GM12873 (cell line): ENCODE measurements around the gene PRKCE.
A peak's percentile ranks its signal among the peaks of the same experiment; 100 is the strongest.

Experiments used
- TF ChIP-seq, protein P1 (sequence below): IDR thresholded peaks from 2 replicates; pipeline ENCODE4 v1.5.1; 2012; ENCODE audit warnings: low read depth, mild to moderate bottlenecking, moderate library complexity, low read length, control low read depth; ENCODE audit not compliant: insufficient read depth; ENCODE audit errors: missing control alignments

PRKCE gene

DNA sequence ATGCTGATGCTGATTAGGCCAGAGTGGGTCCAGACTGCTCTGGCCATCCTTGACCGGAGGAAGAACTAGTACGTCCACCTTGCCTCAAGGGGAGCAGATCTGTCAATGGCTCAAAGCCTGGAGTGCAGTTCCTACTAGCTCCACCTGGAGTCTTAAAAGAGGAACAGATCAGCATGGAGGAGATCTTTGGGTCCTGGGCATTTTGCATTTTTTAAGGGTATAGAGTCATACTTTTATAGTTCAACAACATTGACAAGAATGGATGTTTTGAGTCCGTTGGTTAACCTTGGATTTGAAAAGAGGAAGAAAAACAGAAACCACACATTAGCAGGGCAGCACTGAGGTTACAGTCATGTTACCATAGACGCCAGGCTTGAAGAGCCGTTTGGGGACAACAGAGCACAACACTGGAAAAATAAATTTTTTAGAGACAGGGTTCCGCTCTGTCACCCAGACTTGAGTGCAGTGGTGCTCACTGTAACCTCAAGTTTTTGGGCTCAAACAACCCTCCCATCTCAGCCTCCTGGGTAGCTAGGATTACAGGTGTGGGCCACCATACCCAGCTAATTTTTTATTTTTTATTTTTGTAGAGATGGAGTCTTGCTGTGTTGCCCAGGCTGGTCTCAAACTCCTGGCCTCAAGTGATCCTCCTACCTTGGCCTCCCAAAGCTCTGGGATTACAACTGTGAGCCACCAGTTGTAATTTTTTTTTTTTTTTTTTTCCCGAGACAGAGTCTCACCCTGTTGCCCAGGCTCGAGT is 78.5 kb downstream of the PRKCE start:
- TF ChIP-seq, protein P1, sequence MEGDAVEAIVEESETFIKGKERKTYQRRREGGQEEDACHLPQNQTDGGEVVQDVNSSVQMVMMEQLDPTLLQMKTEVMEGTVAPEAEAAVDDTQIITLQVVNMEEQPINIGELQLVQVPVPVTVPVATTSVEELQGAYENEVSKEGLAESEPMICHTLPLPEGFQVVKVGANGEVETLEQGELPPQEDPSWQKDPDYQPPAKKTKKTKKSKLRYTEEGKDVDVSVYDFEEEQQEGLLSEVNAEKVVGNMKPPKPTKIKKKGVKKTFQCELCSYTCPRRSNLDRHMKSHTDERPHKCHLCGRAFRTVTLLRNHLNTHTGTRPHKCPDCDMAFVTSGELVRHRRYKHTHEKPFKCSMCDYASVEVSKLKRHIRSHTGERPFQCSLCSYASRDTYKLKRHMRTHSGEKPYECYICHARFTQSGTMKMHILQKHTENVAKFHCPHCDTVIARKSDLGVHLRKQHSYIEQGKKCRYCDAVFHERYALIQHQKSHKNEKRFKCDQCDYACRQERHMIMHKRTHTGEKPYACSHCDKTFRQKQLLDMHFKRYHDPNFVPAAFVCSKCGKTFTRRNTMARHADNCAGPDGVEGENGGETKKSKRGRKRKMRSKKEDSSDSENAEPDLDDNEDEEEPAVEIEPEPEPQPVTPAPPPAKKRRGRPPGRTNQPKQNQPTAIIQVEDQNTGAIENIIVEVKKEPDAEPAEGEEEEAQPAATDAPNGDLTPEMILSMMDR = peak; percentile 70

DNA sequence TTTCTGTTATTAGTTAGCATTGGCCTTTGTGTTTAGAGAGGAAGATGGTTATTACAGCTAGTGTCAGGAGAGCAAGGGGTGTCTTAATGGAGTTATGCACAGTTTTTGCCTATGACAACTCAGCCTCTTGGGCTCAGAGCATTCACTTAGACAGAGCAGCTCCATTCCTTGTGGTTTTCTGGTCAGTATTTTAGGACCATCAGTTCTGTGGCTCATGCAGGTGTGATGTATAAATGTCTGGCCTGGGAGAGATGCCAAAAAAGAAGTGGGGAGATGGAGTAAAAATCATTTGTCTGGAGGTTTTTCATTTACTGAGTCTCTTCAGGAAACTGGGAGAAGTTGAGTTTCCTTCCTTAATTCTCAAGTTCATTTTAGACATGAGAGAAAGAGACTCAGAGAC is 79.7 kb downstream of the PRKCE start:
- TF ChIP-seq, protein P1 = no peak

DNA sequence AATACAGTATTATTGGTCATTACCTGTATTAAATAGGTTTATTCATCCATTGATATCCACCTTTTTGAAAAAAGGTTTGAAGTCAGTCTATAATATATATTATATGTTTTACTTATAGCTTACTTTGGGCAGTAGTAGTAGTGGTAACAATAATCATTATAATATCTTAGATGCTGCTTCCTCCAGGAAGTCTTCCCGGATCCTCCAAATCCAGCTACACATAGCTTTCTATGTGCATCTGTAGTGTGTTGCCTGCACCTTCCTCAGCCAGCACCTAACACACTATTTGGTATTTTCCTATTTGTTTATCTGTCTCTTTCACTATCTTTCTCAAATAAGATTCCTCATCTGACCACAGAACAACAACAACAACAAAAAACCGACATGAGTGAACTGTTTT is 81.0 kb downstream of the PRKCE start:
- TF ChIP-seq, protein P1 = no peak

DNA sequence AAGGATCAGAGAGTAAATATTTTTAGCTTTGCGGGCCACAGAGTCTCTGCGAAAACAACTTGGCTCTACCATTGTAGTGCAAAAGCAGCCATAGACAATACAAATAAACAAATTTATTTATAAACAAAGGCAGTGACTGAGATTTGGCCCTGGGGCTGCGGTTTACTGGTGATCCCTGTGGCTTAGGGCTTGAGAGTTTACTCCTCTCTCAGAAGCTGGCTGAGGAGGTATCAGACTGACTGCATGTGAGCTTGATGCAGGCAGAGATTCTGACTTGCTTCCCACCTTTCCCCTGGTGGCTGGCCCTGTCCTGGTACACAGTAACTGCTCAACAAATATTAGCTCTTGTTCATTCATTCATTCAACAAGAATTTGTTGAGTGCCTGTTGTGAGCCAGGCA is 81.5 kb downstream of the PRKCE start:
- TF ChIP-seq, protein P1 = no peak

DNA sequence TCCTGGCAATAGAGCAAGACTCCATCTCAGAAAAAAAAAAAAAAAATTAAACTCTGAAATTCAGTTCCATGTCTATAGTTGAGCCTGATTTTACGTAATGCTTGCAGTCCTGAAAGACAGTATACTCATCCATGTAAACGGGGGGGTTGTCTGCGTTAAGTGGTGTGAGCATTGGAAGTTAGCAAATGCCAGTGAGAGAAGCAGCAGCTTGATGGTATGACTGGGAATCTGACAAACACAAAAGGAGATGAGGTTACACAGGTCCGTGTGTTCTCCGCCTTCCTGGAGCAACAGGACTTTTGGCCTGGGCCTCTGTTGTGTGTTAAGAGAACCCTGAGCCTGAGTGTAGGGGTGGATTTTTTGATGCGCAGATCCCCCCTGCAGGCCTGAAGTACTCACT is 82.9 kb downstream of the PRKCE start:
- TF ChIP-seq, protein P1 = no peak

DNA sequence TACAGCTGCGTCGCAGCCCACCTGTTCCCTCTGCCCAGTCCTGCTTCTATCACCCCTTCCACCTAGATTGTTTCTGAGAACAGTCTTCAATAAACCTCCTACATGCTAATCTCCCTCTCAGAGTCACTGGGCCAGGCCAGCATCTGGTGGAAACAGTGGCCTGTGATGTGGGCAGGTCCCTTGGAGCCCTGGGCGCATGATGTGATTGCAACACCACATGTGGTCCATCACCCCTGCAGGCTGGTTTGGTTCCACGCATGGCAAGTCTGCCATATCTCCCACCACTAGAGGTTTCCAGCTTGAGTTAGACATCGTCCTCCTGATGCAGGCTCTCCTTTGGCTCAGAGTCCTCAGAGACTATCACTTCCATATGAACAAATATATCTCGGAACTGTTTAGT is 83.5 kb downstream of the PRKCE start:
- TF ChIP-seq, protein P1 = no peak

DNA sequence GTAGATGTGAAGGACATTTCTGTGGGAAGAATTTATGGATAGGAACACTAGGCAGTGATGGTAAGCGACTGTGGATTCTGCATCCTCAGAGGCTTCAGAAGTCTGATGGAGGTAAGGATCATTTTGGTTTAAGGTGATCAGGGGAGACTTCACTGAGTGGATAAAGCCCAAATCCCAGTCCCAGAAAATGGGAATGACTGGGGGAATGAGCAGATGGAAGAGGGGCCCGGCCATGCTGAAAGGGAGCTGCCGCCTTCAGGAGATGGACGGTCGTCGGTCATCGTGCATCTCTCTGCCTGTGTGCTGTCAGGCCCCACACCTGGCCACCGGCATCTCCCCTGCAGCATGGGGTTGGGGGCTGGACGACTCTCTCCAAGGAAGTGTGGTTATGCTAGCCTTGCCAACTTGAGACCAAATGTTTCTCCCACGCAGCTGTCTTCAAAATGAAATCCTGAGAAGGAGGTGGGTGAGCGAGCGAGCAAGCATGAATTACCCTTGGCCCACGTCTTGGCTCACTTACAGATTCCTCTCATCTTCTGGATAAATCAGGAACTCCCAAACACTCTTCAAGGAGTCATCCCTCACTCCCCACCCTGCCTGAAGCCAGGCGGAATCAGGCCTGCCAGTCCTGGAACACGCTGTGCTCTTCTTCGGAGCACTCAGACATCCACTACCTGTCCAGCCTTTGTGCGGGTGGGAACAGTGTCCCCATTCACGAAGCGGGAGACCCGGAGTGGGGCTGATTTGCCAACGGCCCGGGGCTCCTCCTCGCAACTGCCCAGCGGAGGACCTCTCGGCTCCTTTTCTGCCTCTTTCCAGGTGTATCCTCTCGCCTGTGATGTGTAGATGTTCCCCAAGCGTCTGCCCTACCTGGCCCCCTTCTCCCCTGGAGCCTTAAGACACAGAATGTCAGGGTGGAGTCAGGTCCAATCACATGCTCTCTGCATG is 85.6 kb downstream of the PRKCE start:
- TF ChIP-seq, protein P1 = no peak
